GM20431 (cell line): ENCODE data around the gene GATAD2A.

Experiments
- in situ Hi-C: fragments of 300-500 bp; cut with MseI, MboI; formaldehyde crosslinking; loops from one replicate; pipeline ENCODE4 v1.15.0; 2020; ENCODE audit warnings: low sequenced_read_pairs; ENCODE audit not compliant: unreplicated experiment

The GATAD2A gene

DNA sequence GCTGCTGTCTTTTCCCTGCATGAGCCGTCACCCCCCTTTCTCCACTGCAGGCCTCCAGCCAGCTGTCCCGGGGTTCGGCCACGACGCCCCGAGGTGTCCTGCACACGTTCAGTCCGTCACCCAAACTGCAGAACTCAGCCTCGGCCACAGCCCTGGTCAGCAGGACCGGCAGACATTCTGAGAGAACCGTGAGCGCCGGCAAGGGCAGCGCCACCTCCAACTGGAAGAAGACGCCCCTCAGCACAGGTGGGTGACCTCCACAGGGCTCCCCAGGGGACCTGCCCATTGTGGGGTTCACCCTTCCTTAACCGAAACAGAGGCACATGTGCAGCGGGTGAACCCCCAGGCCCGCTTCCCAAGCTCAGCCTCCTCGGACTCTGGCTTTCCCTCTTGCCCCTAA lies 96.8 kb downstream of the GATAD2A start:
- in situ Hi-C loops = no loop called here

DNA sequence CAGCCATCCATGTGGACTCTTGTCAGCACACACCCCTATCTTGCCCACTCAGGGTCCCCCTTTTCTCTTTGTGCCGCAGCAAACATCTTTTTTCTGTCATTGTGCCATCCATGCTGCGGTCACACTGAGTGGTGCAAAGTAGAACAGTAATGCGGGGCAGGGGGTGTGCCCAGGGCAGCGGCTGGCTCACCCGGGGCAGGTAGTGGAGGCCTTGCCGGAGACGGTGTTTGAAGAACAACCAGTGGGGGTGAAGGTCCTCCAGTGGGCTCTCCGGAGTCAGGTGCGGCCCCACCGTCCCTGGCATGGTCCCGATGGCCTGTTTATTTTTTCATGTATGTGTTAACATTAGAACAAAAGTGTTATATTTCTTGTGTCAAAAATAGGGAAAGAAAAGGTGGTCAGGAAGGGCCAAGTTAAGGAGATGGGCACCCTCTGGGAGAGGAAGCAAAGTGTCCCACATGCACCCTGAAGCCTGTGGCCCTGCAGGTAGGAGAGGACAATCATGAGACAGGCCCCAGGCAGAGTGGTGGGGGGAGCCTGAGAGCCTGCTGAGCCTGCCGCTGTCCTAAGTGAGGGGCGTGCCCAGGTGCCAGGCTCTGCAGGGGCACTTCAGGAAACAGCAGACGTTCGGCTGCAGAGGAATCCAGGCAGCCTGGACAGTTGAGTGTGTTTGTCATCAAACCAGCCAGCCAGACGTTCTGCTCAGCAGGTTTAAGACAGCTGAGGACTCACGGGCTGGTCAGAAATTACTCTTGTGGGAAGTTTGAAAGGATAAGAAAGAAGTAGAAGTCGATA lies 97.5 kb downstream of the GATAD2A start:
- in situ Hi-C loops = no loop called here

DNA sequence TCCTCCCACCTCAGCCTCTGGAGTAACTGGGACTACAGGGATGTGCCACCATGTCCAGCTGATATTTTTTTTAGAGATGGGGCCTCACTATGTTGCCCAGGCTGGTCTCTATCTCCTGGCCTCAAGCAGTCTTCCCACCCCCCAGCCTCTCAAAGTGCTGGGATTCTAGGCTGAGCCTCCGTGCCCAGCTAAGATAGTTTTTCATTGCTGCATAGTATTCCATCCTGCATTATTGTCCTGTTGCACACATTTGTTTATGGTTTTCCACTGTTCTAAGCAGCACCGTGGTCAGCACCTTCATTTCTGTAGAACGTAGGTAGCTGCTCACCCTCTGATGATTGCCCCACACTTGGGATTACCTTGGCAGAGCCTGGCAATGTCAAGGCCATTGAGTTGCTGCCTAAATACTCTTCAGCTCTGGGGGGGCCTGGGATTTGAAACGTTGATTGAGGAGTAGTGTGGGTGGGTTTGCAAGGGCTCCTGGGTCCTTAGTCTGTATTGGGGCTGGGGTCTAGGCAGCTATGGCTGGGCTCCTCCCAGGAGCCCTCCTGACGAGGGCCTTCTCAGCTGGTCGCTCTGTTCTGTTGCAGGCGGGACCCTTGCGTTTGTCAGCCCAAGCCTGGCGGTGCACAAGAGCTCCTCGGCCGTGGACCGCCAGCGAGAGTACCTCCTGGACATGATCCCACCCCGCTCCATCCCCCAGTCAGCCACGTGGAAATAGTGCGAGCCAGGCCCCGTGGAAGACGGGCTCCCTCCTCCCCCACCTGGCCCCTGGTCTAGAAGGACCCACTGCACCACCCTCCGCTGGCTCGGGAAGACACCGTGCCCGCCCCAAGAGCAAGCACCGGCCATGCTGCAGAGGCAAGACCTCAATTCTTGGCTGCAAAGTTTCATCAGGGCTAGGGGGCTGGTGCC lies 99.5 kb downstream of the GATAD2A start:
- in situ Hi-C loops = no loop called here

DNA sequence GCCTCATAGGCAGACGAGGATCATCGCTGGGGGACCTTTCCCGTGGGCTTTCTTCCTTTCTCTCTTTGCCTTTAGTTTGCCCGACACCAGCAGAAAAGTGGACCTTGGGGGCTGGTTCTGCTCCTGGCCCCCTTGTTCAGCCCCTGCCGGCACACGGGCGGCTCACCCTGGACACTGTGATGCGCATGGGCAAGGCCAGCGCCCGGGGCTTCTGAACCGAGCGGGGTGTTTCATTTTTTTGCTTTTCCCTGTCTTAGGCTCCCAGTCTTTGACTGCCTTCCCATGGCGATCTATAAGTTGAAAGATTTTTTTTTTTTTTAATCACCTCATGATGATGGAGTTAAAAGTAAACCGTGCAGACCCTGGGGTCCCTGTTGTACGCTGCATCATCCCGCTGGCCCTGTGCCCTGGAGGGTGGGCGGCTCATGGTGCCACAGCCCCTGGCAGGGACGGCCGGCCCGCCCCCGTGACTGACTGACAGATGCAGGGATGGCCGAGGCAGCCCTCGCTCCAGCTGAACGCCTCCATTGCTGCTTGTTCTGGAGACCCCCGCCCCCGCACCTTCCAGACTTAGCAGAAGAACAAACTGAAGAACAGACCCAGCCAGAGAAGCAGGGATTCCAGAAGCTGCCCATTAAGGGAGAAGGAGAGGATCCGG lies 100.3 kb downstream of the GATAD2A start:
- in situ Hi-C loops = no loop called here

DNA sequence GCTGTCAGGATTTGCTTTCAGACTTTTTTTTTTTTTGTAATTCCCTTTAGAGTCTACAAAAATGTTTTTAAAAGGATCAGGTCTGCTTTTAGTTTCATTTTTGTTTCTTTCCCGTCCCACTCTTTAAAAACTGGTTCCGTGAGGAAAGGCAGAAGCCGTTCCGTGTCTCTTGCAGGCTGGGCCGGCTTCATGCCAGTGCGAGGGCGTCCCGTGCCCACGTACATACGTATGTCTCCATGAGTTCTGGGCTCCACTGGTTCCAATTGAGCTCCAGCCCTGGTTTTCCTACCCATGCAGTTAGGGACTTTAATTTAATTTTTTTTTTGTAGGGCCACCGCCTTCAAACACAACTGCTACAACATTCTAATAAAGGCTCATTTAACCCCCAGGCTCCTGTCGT lies 101.1 kb downstream of the GATAD2A start:
- in situ Hi-C loops = no loop called here

DNA sequence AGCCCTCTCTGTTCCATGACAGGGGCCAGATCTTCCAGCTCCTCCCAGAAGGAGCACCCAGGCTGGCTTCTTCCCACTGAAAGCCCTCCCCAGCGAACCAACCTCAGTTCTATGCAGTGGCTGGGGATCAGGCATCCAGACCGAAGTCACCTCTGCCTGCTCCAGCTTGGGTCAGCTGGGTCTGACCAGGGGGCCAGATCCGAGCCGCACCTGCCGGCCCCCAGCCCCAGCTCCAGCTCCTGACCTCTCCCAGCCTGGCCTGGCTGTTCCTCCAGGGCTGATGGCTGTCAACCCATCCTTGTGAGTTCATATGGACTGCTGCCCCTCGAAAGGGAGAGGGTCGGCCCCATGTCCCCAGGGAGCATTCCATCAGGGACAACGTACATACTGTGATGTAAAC lies 101.9 kb downstream of the GATAD2A start:
- in situ Hi-C loops = no loop called here

DNA sequence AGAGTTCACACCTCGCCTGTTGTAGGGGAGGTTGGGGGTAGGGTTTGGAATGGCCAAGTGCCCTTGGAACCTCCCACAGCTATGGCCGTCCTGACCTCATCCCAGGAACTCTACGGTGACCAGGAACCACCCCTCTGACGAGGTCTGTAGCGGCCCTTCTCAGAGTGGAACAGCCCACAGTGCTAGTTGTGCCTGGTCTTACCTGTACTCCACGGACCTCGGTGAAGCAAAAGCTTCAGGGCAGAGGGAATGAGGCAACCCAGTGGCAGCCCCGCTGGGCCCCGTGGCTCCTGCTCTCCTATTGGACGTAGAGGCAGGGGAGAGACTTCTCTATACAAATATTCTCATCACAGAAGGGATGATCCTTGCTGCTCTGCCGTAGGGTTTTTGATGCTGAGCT lies 102.7 kb downstream of the GATAD2A start:
- in situ Hi-C loops = no loop called here

DNA sequence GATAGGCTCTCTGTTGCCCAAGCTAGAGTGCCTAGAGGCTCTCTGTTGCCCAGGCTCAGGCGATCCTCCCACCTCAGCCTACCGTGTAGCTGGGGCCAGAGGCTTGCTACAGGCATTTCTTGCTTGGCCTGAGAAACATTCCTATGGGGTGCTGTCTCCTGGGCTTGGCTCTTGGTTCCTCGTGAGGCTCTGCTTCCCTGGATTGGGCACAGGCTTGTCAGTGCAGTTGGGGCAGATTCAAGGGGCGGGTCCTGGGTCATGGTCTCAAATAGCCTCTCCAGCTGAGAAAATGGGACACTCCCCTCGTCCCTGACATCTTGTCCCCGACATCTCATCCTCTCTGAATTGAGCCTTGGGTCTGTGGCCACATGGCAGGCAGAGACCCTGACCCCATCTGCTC lies 105.0 kb downstream of the GATAD2A start:
- in situ Hi-C loops = no loop called here

DNA sequence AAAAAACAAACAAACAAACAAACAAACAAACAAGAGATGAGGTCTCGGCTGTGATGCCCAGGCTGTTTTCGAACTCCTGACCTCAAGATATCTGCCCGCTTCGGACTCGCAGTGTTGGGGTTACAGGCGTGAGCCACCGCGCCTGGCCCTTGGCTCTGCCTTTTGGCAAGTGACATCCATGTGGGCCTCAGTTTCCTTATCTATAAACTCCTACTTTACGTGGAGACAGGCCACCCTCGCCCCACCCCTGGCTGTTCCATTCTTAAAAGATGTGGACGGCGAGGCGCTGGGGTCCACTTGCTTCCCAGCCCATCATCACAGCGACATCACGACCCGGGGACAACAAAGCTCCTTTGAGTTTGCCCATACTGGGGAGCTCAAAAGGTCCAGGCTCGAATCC lies 108.2 kb downstream of the GATAD2A start:
- in situ Hi-C loops = no loop called here

DNA sequence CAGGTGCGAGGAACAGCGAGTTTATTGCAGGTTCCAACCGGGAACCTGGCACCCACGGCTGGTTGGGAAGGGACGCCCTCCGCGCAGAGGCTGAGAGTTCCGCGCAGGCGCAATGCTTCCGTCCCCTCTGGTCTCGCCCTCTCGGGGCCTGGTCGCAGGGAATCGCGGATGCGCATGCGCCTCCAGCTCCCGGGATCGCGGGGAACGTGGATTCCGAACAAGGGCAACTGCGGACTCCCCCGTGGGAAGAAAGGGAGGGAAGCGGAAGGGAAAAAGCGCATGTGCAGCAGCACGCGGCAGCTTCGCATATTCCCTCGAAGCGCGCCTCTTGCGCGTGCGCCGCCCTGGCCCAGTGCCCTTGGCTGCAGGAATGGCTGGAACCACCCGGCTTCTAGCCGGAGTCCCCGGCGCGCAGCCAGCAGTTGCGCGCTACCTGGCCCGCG lies 108.8 kb downstream of the GATAD2A start:
- in situ Hi-C loops = no loop called here

DNA sequence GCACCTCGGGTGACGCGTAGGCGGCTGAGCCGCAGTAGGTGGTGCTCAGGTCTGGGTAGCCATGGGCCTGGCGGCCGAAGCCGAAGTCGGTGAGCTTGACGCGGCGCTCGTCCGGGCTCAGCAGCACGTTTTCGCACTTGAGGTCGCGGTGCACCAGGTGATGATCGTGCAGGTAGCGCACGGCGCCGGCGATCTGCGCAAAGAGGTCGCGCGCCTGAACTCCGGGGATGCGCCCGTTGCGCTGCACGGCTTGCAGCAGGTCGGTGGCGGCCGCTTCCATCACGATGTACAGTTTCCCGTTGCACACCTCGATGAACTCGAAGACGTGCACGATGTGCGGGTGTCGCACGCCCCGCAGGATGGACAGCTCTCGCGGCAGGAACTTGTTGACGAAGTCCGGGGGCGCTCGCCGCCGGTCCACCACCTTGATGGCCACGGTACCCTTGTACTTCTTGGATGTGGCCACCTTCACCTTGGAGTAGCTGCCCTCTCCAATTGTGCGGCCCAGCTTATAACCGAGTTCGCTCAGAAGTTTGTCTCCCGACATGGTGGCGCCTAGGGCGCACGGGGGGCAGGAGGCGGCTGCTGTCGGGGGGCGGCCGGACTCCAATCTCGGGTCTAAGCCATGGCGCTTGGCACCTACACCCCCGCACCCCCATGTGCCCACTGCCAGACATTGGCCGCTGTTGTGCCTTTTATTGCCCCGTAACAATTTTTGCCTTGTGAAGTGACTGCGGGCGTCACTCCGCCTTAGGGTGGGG lies 109.6 kb downstream of the GATAD2A start, which contains the start of gene TSSK6:
TSSK6 (minus strand) TSS at position 668 of the 761 bp plus-strand sequence; CDS start at position 547, 121 bp downstream.
- in situ Hi-C loops = no loop called here

DNA sequence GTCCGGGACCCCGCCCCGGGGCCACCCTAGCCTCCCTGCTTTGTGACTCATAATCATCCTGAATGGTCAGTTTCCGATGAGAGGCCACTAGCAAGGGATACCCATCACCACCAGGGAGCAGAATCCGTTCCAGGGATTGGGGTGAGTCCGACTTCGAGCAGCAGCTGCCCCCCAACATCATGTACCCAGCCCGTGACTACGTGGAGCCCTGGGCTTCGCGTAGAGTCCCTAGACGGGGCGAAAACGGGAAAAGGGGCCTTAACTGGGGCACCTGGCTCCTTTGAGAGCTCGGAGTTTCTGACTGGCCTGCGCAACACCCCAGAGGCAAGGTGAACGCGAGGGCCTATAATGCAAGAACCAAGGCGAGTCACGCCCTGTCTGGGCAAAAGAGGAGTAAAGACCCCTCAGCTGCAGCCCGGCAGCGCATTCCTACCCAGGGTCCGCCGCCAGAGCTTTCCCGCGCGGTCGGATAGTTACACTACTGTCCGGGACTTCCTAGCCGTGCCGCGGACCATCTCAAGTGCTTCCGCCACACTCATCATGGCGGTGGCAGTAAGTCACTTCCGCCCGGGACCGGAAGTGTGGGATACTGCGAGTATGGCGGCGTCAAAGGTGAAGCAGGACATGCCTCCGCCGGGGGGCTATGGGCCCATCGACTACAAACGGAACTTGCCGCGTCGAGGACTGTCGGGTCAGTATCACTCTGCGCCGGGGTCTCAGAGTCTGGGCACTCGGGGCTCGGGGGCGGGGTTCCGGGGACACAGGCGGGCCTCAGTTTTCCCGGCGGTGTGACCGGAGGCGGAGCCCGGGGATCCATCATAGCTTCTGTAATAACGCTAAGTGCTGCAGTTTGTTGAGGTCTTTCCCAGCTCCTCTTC lies 110.4 kb downstream of the GATAD2A start, which contains the start of gene NDUFA13:
NDUFA13 (plus strand) TSS at position 584 of the 878 bp plus-strand sequence; CDS start at position 598, 14 bp downstream.
- in situ Hi-C loops = no loop called here

DNA sequence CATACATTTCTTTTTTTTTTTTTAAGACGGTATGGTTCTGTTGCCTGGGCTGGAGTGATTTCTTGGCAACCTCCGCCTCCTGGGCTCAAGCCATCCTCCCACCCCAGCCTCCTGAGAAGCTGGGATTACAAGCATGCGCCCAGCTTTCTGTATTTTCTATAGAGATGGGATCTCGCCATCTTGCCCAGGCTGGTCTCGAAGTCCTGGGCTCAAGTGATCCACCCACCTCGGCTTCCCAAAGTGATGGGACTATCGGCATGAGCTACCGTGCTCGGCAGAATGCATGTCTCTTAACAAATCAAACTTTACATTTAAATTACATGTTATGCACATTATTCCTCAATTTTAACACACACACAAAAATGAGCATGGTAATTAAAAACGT lies 111.8 kb downstream of the GATAD2A start:
- in situ Hi-C loops = no loop called here

DNA sequence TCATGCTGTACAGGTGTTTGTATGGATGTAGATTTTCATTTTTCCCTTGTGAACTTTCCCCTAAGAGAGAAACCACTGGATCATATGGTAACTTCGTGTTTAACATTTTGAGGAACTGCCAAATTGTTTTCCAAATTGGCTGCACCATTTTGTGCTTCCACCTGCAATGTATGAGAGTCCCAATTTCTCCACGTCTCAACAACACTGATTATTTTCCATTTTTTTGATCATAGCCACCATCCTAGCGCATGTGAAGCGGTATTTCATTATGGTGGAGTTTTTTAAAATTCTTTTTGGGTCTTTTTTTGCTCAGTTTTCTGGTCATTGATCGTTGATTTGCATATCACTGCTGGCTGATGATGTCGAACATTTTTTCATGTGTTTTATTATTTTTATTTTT lies 115.5 kb downstream of the GATAD2A start:
- in situ Hi-C loops = no loop called here

DNA sequence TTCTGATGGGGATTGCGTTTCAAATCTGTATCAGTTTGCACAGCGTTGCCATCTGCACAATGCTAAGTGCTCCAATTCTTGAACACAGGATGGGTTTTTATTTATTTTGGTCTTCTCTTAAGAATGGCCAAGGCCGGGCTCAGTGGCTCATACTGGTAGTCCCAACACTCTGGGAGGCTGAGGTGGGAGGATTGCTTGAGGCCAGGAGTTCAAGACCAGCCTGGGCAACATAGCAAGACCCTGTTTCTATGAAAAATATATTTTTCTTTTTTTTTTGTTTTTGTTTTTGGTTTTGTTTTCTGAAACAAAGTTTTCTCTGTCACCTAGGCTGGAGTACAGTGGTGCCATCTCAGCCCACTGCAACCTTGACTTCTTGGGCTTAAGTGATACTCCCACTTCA lies 117.7 kb downstream of the GATAD2A start:
- in situ Hi-C loops = no loop called here

DNA sequence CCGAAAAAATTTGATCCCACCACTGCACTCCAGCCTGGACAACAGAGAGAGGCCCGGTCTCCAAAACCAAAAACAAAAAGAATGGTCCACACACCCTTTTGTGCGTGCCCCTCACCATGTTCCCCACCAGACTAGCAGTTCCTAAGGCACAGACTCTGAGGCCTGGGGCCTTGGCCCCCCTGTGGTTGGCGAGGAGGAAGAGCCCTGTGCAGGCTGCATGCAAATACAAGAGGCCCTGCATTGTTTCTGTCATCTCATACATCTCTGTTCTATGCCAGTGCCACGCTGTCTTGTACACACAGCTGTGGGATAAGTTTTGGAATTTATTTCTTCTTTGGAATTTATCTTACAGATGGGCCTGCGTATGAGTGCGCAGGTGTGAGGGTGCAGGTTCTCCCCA lies 118.6 kb downstream of the GATAD2A start:
- in situ Hi-C loops = no loop called here

DNA sequence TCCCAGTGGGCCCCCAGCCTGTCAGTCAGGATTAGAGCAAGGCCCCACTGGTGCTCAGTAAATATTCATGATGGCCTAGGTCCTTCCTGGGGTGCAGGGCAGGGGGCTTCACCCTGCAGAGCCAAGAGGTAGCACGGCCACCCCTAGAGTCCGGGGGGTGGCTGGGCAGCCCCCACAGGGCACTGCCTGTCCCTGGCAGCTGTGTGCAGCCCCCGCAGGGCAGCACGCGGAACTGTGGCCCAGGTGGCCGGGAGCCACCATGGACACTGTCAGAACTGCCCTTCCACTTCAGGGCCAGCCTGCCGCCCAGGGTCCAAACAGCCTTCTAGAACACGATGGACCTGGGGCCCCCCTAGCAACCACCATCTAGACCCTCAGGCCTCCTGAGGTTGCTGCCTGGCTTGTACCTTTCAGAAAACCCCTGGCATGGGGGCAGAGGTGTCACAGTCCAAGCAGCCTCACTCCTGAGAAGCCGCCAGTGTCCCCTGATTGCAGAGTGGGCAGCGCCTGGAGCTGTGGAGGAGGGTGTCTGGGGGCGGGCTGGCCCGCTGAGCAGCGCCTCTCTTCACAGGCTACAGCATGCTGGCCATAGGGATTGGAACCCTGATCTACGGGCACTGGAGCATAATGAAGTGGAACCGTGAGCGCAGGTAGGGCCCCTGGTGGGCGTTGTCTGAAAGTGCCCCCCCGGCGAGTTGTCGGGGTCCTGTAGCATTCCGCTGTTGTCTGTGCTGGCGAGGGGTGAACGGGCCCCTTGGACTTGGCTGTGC lies 120.3 kb downstream of the GATAD2A start:
- in situ Hi-C loops = loop anchor here (25.0 kb wide), 3 partner anchors 112 to 762 kb away; partner anchors contain the start of genes GMIP and LPAR2
